Lung (tissue), 12 donors: Measurements from ENCODE around the gene PRKN. TPM values are rescaled to one million over a fixed set of nuclear protein-coding genes. Genes with fewer than 3 reads are reported as not detected.

Source experiments
- ATAC-seq: fragments of 200-7000 bp; cut with Tn5 transposase; one replicate; pipeline ENCODE4 v1.9.1; 2020; ENCODE audit warnings: moderate number of reproducible peaks; ENCODE audit not compliant: insufficient read depth, low FRiP score
- DNase-seq, 3 donors: peaks; one replicate each; pipeline ENCODE4 v3.0.0-alpha.2; 2013 to 2017
- H3K27ac ChIP-seq, 2 donors: one replicate each; pipeline ENCODE4 v1.5.1; 2013; ENCODE audit warnings: mild to moderate bottlenecking in 2 of 2, moderate library complexity in 2 of 2, control low read depth in 1 of 2, inconsistent platforms in 1 of 2, low read depth in 1 of 2, low read length in 1 of 2
- H3K27me3 ChIP-seq, 3 donors: one replicate each; pipeline ENCODE4 v1.5.1; 2013; ENCODE audit warnings: low read length in 2 of 3; ENCODE audit not compliant: control insufficient read depth in 3 of 3, insufficient read depth in 3 of 3
- H3K36me3 ChIP-seq, 4 donors: one replicate each; pipeline ENCODE4 v1.5.1; 2013; ENCODE audit warnings: low read length in 4 of 4, mild to moderate bottlenecking in 1 of 4, moderate library complexity in 1 of 4; ENCODE audit not compliant: control insufficient read depth in 4 of 4, insufficient read depth in 4 of 4
- H3K4me1 ChIP-seq, 5 donors: one replicate each; pipeline ENCODE4 v1.5.1; 2013; ENCODE audit warnings: low read length in 5 of 5, mild to moderate bottlenecking in 2 of 5, moderate library complexity in 1 of 5; ENCODE audit not compliant: control insufficient read depth in 5 of 5, insufficient read depth in 5 of 5
- H3K4me3 ChIP-seq: one replicate; pipeline ENCODE4 v1.5.1; 2013; ENCODE audit warnings: mild to moderate bottlenecking, control low read depth, moderate library complexity
- H3K9ac ChIP-seq, 2 donors: one replicate each; pipeline ENCODE4 v1.5.1; 2013; ENCODE audit warnings: low read length in 2 of 2, control low read depth in 1 of 2; ENCODE audit not compliant: insufficient read depth in 1 of 2
- H3K9me3 ChIP-seq, 4 donors: one replicate each; pipeline ENCODE4 v1.5.1; 2013; ENCODE audit warnings: low read length in 3 of 4, mild to moderate bottlenecking in 1 of 4, moderate library complexity in 1 of 4; ENCODE audit not compliant: control insufficient read depth in 4 of 4, insufficient read depth in 3 of 4
- WGBS, 2 donors: extraction: QIAGEN DNeasy Blood & Tissue Kit; methylation state at CpG; one replicate each; pipeline ENCODE4 v1.1.7; 2013; 5-methylcytosine and 5-hydroxymethylcytosine counted together
- polyA plus RNA-seq, 2 donors: library from polyadenylated mRNA; stranded (reverse); fragments of 200-250 nt; gene quantifications; one replicate each; pipeline ENCODE4 v1.2.1, GENCODE V29; 2013
- total RNA-seq, 2 donors: library from RNA; depleted of rRNA in 1 of 2; stranded (reverse); fragments of >200 nt in 1 of 2; gene quantifications; one replicate each; pipeline ENCODE4 v1.2.1, GENCODE V29; 2014 to 2021
- TF ChIP-seq, protein P1 (sequence below): IDR thresholded peaks from 2 replicates; pipeline ENCODE4 v1.5.1; 2012; ENCODE audit warnings: mild to moderate bottlenecking; ENCODE audit errors: control extremely low read depth, extremely low read depth
- donor health status: control.
- donor health status: control.
- donor health status: Bipolar disorder and iron deficiency.
- donor health status: healthy.
- donor health status: DM: yes; HTN: yes; CAD: no.

The PRKN gene
- total and polyA plus RNA-seq, 4 donors: 0.27 to 11.2 (median 3.1) TPM

DNA sequence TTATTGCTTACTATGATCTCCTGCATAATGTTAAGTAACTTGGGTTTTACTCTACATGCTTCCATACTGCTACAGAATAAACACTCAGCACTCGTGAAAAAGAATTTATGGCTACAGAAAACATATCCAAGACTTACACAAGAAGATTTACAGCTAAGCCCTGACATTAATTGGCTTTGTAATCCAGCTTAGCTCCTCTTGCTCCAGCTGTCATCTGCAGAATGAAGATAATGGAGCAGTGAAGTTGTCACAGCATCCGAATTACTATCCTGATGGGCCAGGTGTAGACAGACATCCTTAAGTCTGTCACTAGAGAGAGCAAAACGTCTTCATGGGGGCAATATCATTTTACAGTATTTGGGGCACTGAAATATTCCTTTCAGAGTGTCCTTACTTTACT is 155.3 kb downstream of the PRKN start:
- Histone ChIP-seq H3K27ac (no peak overlapping the region), H3K36me3 (no peaks in the 10 kb centered on the region), H3K9ac (no peak overlapping the region), H3K9me3 (peaks cover 0 to 13% (median 3%) of the 10 kb centered on the region in 4 donors), H3K27me3 (no peaks in the 10 kb centered on the region), H3K4me3 (no peak overlapping the region), H3K4me1 (no peaks in the 10 kb centered on the region)
- WGBS, 2 donors: 56 to 70% methylated on average over 3 of the region's 3 CpGs
- DNase-seq (no peak), ATAC-seq (no peak)
- TF ChIP-seq, protein P1, sequence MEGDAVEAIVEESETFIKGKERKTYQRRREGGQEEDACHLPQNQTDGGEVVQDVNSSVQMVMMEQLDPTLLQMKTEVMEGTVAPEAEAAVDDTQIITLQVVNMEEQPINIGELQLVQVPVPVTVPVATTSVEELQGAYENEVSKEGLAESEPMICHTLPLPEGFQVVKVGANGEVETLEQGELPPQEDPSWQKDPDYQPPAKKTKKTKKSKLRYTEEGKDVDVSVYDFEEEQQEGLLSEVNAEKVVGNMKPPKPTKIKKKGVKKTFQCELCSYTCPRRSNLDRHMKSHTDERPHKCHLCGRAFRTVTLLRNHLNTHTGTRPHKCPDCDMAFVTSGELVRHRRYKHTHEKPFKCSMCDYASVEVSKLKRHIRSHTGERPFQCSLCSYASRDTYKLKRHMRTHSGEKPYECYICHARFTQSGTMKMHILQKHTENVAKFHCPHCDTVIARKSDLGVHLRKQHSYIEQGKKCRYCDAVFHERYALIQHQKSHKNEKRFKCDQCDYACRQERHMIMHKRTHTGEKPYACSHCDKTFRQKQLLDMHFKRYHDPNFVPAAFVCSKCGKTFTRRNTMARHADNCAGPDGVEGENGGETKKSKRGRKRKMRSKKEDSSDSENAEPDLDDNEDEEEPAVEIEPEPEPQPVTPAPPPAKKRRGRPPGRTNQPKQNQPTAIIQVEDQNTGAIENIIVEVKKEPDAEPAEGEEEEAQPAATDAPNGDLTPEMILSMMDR: no peak

- no peak overlapping the region for H3K4me3 ChIP-seq
- no peaks in the 10 kb centered on the region for H3K4me1 ChIP-seq
- DNase-seq: no peak
- no peaks in the 10 kb centered on the region for H3K27me3 ChIP-seq
- 95% methylated on average over 7 of the region's 7 CpGs for WGBS, 2 donors
- H3K9me3 ChIP-seq: peaks cover 0 to 17% (median 4%) of the 10 kb centered on the region in 4 donors
- no peak overlapping the region for H3K27ac ChIP-seq
- no peak for ATAC-seq
- no peak overlapping the region for H3K9ac ChIP-seq
- H3K36me3 ChIP-seq: no peaks in the 10 kb centered on the region
- TF ChIP-seq, protein P1: no peak
These were observed 159.3 kb downstream of the PRKN start for GRCh38 chr6:162568266-162568665.

DNA sequence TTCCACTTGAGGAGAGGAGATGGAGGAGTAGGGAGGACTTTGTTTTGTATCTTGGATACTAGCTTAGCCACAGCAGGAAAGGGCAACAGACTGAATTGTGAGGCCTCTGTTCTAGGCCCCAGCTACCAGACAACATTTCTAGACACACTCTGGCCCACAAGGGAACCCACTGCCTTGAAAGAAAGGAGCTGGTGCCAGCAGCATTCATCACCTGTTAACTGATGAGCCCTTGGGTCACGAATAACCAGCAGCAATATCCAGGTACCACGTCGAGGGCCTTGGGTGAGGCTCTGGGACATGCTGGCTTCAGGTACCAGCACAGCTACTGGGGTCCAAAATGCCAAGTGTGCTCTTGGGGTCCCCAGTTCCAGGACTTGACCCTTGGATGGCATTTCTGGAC is 165.5 kb downstream of the PRKN start:
- TF ChIP-seq, protein P1: no peak
- H3K9ac ChIP-seq: no peak overlapping the region

DNA sequence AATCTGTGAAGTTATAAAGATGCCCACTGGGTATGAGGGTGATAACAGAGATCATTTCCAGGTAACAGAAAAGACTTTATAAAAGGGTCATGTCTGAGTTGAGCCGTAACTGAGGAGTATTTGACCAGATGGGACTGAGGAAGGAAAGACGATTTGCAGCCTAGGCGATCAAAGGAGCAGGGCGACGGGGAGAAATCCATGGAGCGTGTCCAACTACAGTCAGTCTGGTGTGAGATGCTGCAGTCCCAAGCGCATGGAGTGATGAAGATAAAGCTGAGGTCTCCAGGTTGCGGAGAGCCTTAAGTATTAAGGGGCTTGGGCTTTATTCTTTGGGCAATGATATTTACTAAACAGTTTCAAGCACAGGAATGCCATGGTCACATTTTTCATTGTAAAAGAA is 166.7 kb downstream of the PRKN start:
- TF ChIP-seq, protein P1: no peak
- Histone ChIP-seq H3K27me3 (no peaks in the 10 kb centered on the region), H3K4me1 (no peaks in the 10 kb centered on the region), H3K9me3 (peaks cover 0 to 6% (median under 1%) of the 10 kb centered on the region in 4 donors), H3K9ac (no peak overlapping the region), H3K27ac (no peak overlapping the region), H3K36me3 (no peaks in the 10 kb centered on the region), H3K4me3 (no peak overlapping the region)
- DNase-seq (no peak), ATAC-seq (no peak)
- 95 to 96% methylated on average over 8 of the region's 8 CpGs for WGBS, 2 donors

More for the DNA sequence above, 165.5 kb downstream of the PRKN start:
- Histone ChIP-seq H3K4me3 (no peak overlapping the region), H3K27ac (no peak overlapping the region), H3K9me3 (peaks cover 0 to 6% (median under 1%) of the 10 kb centered on the region in 4 donors), H3K36me3 (no peaks in the 10 kb centered on the region), H3K4me1 (no peaks in the 10 kb centered on the region), H3K27me3 (no peaks in the 10 kb centered on the region)
- ATAC-seq (no peak), DNase-seq (no peak)
- WGBS, 2 donors: 95 to 96% methylated on average over 3 of the region's 3 CpGs
